ENCODE results near the gene MAML2. TPM values are rescaled to one million over a fixed set of nuclear protein-coding genes. Genes with fewer than 3 reads are reported as not detected.

Gene MAML2
- total and polyA plus RNA-seq, 2 of the 8 experiments (the other 6 are each of a cell fraction or from before 2014, with no cell fraction given) = 3.8 to 6.6 TPM

GRCh38 chr11:96067160-96067559, 275.8 kb downstream of the MAML2 start:
- Histone ChIP-seq H3K23ac (ENCODE audit: insufficient read length) (no peak overlapping the region), H3K4ac (replicated peaks; ENCODE audit: insufficient read length, low read depth, low read length) (no peak overlapping the region), H2BK15ac (ENCODE audit: low read length) (no peak overlapping the region), H3K4me2 (ENCODE audit: insufficient read depth in 1 of 2, low read depth in 2 of 2, low read length in 2 of 2) (no peak overlapping the region), H3K79me1 (ENCODE audit: low read depth, low read length) (no peaks in the 10 kb centered on the region), H4K91ac (replicated peaks; ENCODE audit: insufficient read length, low read length) (no peak overlapping the region), H2AK5ac (ENCODE audit: low read depth, low read length) (no peak overlapping the region), H3K18ac (ENCODE audit: extremely low read depth, low read length) (no peak overlapping the region), H3K14ac (ENCODE audit: insufficient read length) (no peak overlapping the region), H2BK120ac (replicated peaks; ENCODE audit: low read depth, low read length) (no peak overlapping the region), H3K4me3 (ENCODE audit: extremely low read depth in 1 of 4, insufficient read depth in 2 of 4, low read depth in 3 of 4, low read length in 4 of 4) (no peak overlapping the region), H4K20me1 (replicated peaks in 1 of 2; ENCODE audit: control insufficient read depth in 1 of 2, insufficient read depth in 2 of 2, low read length in 2 of 2) (no peaks in the 10 kb centered on the region), H2BK12ac (ENCODE audit: low read depth, low read length) (no peak overlapping the region), H3K23me2 (ENCODE audit: low read depth, low read length) (no peaks in the 10 kb centered on the region), H3K56ac (replicated peaks; ENCODE audit: insufficient read length, low read depth, low read length) (no peak overlapping the region), H4K8ac (ENCODE audit: extremely low read depth, insufficient read depth, low read length) (no peak overlapping the region), H3K79me2 (ENCODE audit: control insufficient read depth in 1 of 2, insufficient read depth in 2 of 2, low read length in 2 of 2) (no peaks in the 10 kb centered on the region), H3K27me3 (replicated peaks in 1 of 4; ENCODE audit: control insufficient read depth in 3 of 4, extremely low read depth in 1 of 4, insufficient read depth in 3 of 4, low read length in 3 of 4) (no peaks in the 10 kb centered on the region), H3K27ac (ENCODE audit: low read depth, low read length) (no peak overlapping the region), H4K5ac (ENCODE audit: insufficient read length, low read depth, low read length) (no peak overlapping the region), H2BK20ac (ENCODE audit: low read length) (no peak overlapping the region), H3K4me1 (replicated peaks in 1 of 4; ENCODE audit: control insufficient read depth in 3 of 4, insufficient read depth in 4 of 4, low read length in 3 of 4) (no peaks in the 10 kb centered on the region; a peak in 1 of 7 replicates), H3K9me3 (ENCODE audit: insufficient read depth in 2 of 2, low read depth in 1 of 2, low read length in 1 of 2) (no peaks in the 10 kb centered on the region), H3K36me3 (ENCODE audit: control insufficient read depth in 2 of 4, insufficient read depth in 4 of 4, low read length in 3 of 4) (no peaks in the 10 kb centered on the region), H2AFZ (ENCODE audit: low read length) (no peak overlapping the region), H2BK5ac (ENCODE audit: low read depth, low read length) (no peak overlapping the region), H3K9ac (replicated peaks in 1 of 4; ENCODE audit: extremely low read depth in 1 of 4, low read depth in 3 of 4, low read length in 3 of 4) (no peak overlapping the region)
- ChIA-PET POLR2A (ENCODE audit: partially characterized antibody) (no interaction called here), CTCF (ENCODE audit: partially characterized antibody) (interaction anchor here (1.2 to 4.2 kb wide), 2 partner anchors 12 to 217 kb away, joined by 4 to 30 read pairs; no protein-coding TSS in a partner anchor)
- no peak for FAIRE-seq
- no peak for TF ChIP-seq ZNF274 (IDR thresholded peaks at IDR 0.05; ENCODE audit: borderline replicate concordance, extremely low read depth, low read length)
- no peak for TF ChIP-seq CTCF (IDR thresholded peaks at IDR 0.05; ENCODE audit: control extremely low read depth in 1 of 3, insufficient read depth in 1 of 3, low read depth in 1 of 3, low read length in 3 of 3)
- TF ChIP-seq TCF12 (IDR thresholded peaks at IDR 0.05; ENCODE audit: low read depth, low read length) = no peak
- TF ChIP-seq FOSL1 (IDR thresholded peaks at IDR 0.05; ENCODE audit: insufficient read depth, low read depth, low read length) = no peak
- TF ChIP-seq EZH2 (IDR thresholded peaks at IDR 0.05; ENCODE audit: low read depth, low read length, severe bottlenecking) = no peak
- DNase-seq (ENCODE audit: low read depth in 1 of 2, low spot score in 2 of 2) = no peak
- WGBS, 2 experiments (ENCODE audit: extremely low coverage in 1 of 2, insufficient coverage in 1 of 2, insufficient read length in 1 of 2, insufficient replicate concordance in 2 of 2, low coverage in 1 of 2, low lambda C conversion rate in 2 of 2, missing lambda C conversion rate in 1 of 2) = 88% methylated on average over 3 of the region's 3 CpGs; no CpG with 5 or more reads in 1 of the 2 experiments
